ENCODE results near the gene PTCSC3. TPM values are rescaled to one million over a fixed set of nuclear protein-coding genes. Genes with fewer than 3 reads are reported as not detected.

PTCSC3 gene
- total RNA-seq, 2 experiments from 2014 or later = not detected

DNA sequence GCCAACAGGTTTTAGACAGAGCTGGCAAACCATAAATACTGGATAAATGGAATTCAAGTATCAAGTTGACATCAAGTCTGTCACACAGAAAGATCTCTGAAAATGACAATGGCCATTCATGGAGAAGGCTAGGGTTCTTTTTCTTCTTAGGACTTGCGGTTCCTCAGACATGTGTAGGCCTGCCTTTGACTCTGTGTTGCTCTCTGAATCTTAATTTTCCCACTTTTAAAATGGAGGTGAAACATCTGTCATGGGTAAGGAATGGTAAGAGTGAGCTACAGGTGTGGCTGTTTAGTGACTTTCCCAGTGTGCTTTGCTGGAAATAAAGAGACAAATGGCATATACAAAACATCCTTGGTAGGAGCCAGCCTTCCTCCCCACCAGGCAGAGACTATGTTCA, 79.2 kb downstream of the PTCSC3 start:
- CTCF ChIA-PET = interaction anchor here (1.0 to 2.3 kb wide), 3 partner anchors 10 to 28 kb away, joined by 3 to 8 read pairs (median 3); no protein-coding TSS in a partner anchor
- H3K9me3 Mint-ChIP-seq (ENCODE audit: insufficient read depth) = no peaks in the 10 kb centered on the region
- H3K4me1 Mint-ChIP-seq (ENCODE audit: low read depth) = no peaks in the 10 kb centered on the region
- POLR2A ChIA-PET = no interaction called here
- H3K27me3 Mint-ChIP-seq (ENCODE audit: low read depth) = peaks cover 7% of the 10 kb centered on the region
- H3K36me3 Mint-ChIP-seq (ENCODE audit: low read depth) = no peaks in the 10 kb centered on the region
- no peak overlapping the region for H3K4me3 Mint-ChIP-seq
- ATAC-seq (no peak), DNase-seq (no peak)
- H3K27ac Mint-ChIP-seq = no peak overlapping the region

- ChIA-PET POLR2A (no interaction called here), CTCF (interaction anchor here (2.3 kb wide), 1 partner anchor 26 kb away, joined by 8 read pairs; no protein-coding TSS in a partner anchor)
- ATAC-seq (no peak), DNase-seq (no peak)
- Mint-ChIP-seq H3K4me3 (no peak overlapping the region), H3K27me3 (ENCODE audit: low read depth) (peaks cover 2% of the 10 kb centered on the region), H3K36me3 (ENCODE audit: low read depth) (no peaks in the 10 kb centered on the region), H3K4me1 (ENCODE audit: low read depth) (no peaks in the 10 kb centered on the region), H3K27ac (no peak overlapping the region), H3K9me3 (ENCODE audit: insufficient read depth) (no peaks in the 10 kb centered on the region)
These were observed 80.4 kb downstream of the PTCSC3 start for GRCh38 chr14:36096090-36096489.

DNA sequence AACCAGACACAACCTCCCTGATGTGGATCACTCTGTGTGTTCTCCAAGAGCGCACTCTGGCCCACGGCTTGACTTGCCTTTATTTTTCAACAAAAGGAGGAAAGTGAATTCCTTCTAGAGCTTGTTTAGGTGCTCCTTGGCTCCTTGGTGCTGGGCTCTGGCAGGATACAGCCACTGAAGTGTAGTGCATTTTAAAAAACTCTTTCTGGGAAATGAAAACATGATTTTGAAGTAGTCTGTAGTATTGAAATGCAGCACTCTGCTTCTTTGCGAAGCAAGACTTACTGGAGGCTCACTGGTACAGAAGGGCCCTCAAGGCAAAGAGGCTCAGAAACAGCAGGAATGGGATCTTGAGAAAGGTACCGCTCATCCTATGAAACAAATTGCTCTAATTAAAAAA, 81.6 kb downstream of the PTCSC3 start:
- Mint-ChIP-seq H3K4me3 (no peak overlapping the region), H3K27me3 (ENCODE audit: low read depth) (peaks cover 4% of the 10 kb centered on the region), H3K4me1 (ENCODE audit: low read depth) (no peaks in the 10 kb centered on the region), H3K36me3 (ENCODE audit: low read depth) (no peaks in the 10 kb centered on the region), H3K27ac (no peak overlapping the region), H3K9me3 (ENCODE audit: insufficient read depth) (no peaks in the 10 kb centered on the region)
- no peak for ATAC-seq
- POLR2A ChIA-PET = no interaction called here
- no peak for DNase-seq
- CTCF ChIA-PET = no interaction called here

DNA sequence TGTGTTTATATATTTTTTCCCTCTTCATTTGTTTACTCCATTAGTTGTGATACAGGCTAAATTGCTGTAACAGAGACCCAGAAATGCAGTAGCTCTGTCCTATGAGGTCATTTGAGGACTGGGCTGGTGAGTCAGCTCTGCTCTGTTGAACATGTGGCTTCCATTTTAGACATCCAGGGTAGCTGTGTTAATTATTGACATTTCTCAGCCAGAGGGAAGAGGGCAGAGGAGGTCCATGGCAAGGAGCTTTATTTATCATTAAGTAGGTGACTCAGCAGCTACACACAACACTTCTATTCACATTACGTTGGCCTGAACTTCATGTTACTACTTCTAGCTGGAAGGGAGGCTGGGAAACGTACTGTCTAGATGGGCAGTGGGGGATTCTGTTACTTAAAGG, 85.4 kb downstream of the PTCSC3 start:
- Mint-ChIP-seq H3K4me1 (ENCODE audit: low read depth) (no peaks in the 10 kb centered on the region), H3K4me3 (no peak overlapping the region), H3K27me3 (ENCODE audit: low read depth) (peaks cover 4% of the 10 kb centered on the region), H3K36me3 (ENCODE audit: low read depth) (no peaks in the 10 kb centered on the region), H3K9me3 (ENCODE audit: insufficient read depth) (no peaks in the 10 kb centered on the region), H3K27ac (no peak overlapping the region)
- ChIA-PET POLR2A (no interaction called here), CTCF (interaction anchor here (0.6 to 0.9 kb wide), 2 partner anchors 22 to 208 kb away, joined by 3 read pairs; no protein-coding TSS in a partner anchor)
- DNase-seq (no peak), ATAC-seq (no peak)

DNA sequence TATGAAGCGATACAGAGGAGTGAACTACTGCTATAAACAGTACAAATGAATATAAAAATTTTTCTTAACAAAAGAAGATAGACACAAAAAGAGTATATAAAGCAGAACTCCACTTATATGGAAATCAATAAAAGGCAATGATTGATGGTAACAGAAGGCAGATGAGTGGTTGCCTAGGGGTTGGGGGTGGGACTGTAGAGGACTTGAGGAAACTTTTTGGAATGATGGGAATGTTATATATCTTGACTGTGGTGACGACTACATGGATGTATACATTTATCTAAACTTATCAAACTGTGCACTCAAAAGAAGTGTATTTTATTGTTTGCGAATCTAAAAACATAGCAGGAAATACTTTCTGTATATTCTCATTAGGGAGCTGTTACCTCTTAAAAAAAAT, 89.1 kb downstream of the PTCSC3 start:
- H3K27me3 Mint-ChIP-seq (ENCODE audit: low read depth) = peaks cover 2% of the 10 kb centered on the region
- H3K4me1 Mint-ChIP-seq (ENCODE audit: low read depth) = no peaks in the 10 kb centered on the region
- CTCF ChIA-PET = no interaction called here

GRCh38 chr14:36086629-36087395, 89.7 kb downstream of the PTCSC3 start:
- no peak for ATAC-seq
- ChIA-PET CTCF (no interaction called here), POLR2A (no interaction called here)
- Mint-ChIP-seq H3K4me3 (no peak overlapping the region), H3K36me3 (ENCODE audit: low read depth) (no peaks in the 10 kb centered on the region), H3K4me1 (ENCODE audit: low read depth) (no peaks in the 10 kb centered on the region), H3K27ac (no peak overlapping the region), H3K27me3 (ENCODE audit: low read depth) (peaks cover 2% of the 10 kb centered on the region), H3K9me3 (ENCODE audit: insufficient read depth) (no peaks in the 10 kb centered on the region)
- DNase-seq = no peak

More for the DNA sequence above, 89.1 kb downstream of the PTCSC3 start:
- H3K9me3 Mint-ChIP-seq (ENCODE audit: insufficient read depth) = no peaks in the 10 kb centered on the region
- H3K27ac Mint-ChIP-seq = no peak overlapping the region
- no peaks in the 10 kb centered on the region for H3K36me3 Mint-ChIP-seq (ENCODE audit: low read depth)
- ATAC-seq (no peak), DNase-seq (no peak)
- POLR2A ChIA-PET = no interaction called here
- H3K4me3 Mint-ChIP-seq = no peak overlapping the region

GRCh38 chr14:36085861-36086260, 90.7 kb downstream of the PTCSC3 start:
- DNase-seq (no peak), ATAC-seq (no peak)
- Mint-ChIP-seq H3K27me3 (ENCODE audit: low read depth) (no peaks in the 10 kb centered on the region), H3K4me3 (no peak overlapping the region), H3K4me1 (ENCODE audit: low read depth) (no peaks in the 10 kb centered on the region), H3K9me3 (ENCODE audit: insufficient read depth) (no peaks in the 10 kb centered on the region), H3K27ac (no peak overlapping the region), H3K36me3 (ENCODE audit: low read depth) (no peaks in the 10 kb centered on the region)
- POLR2A ChIA-PET = no interaction called here
- CTCF ChIA-PET = no interaction called here

Other genes with a start within 250 kb of the PTCSC3 start
- 10 to 100 TPM; 18.3 to 23.0 TPM for gene MBIP, start 143.9 kb upstream of the PTCSC3 start, total RNA-seq